ENCODE data around the gene RBM47. TPM values are rescaled to one million over a fixed set of nuclear protein-coding genes. Genes with fewer than 3 reads are reported as not detected.

RBM47 gene
- total RNA-seq, 1 donor from 2014 or later: 7.1 TPM

DNA sequence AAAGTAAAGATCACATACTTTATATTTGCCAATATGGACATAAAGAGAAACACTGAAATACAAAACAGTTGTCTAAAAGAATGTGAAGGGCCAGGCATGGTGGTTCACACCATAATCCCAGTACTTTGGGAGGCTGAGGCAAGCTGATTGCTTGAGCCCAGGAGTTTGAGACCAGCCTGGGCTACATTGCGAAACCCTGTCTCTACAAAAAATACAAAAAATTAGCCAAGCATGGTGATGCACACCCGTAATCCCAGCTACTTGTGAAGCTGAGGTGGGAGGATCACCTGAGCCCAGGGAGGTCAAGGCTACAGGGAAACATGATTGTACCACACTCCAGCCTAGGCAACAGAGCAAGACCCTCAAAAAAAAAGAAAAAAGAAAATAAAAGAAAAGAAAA lies 11.8 kb downstream of the RBM47 start:
- intact Hi-C loops (cut with DNase I): no loop called here
- no peaks in the 10 kb centered on the region for H3K9me3 ChIP-seq
- H3K27me3 ChIP-seq: no peaks in the 10 kb centered on the region
- no peak for DNase-seq (ENCODE audit: low spot score in 2 of 2)
- H3K27ac ChIP-seq: no peak overlapping the region
- TF ChIP-seq CTCF (IDR thresholded peaks at IDR 0.05): no peak
- no peak overlapping the region for H3K4me3 ChIP-seq
- H3K36me3 ChIP-seq: no peaks in the 10 kb centered on the region
- no peaks in the 10 kb centered on the region for H3K4me1 ChIP-seq

DNA sequence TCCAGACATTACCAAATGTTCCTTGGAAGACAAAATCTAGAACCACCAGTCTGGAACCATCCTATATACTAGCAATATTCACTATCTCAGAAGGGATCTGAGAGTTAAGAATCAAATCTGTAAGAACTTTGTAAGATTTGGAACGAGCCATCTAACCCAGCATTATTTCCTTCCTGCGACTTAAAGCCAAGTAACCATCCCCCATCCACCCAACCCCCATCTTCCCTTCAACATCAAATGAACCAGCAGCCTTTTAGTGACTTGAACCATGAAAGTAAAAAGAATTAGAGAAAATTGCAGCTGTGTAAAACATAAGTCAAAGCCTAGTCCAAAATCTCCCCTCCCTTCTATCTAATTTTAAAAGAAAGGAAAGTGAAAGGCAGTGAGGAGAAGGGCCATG lies 15.6 kb downstream of the RBM47 start:
- no peaks in the 10 kb centered on the region for H3K9me3 ChIP-seq
- H3K36me3 ChIP-seq: no peaks in the 10 kb centered on the region
- no peak overlapping the region for H3K4me3 ChIP-seq
- no peak overlapping the region for H3K27ac ChIP-seq
- no peak for DNase-seq (ENCODE audit: low spot score in 2 of 2)
- intact Hi-C loops (cut with DNase I): no loop called here
- H3K4me1 ChIP-seq: no peaks in the 10 kb centered on the region
- no peak for TF ChIP-seq CTCF (IDR thresholded peaks at IDR 0.05)
- H3K27me3 ChIP-seq: no peaks in the 10 kb centered on the region

DNA sequence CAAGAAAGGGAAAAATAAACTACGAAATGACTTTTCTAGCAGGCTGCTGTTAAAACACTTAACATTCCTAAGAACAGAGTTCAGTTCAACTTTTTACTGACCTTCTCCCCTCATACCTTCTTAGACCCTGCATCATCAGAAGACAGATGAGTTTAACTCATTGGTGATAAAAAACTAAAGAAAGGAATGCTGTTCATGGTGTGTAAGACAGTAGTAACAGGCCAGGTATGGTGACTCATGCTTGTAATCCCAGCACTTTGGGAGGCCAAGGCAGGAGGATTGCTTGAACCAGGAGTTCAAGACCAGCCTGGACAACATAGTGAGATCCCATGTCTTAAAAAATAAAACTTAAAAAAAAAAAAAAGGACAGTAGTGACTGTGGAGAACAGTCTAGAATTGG lies 16.2 kb downstream of the RBM47 start:
- H3K27ac ChIP-seq: no peak overlapping the region
- H3K9me3 ChIP-seq: no peaks in the 10 kb centered on the region
- no peaks in the 10 kb centered on the region for H3K4me1 ChIP-seq
- no peaks in the 10 kb centered on the region for H3K36me3 ChIP-seq
- DNase-seq (ENCODE audit: low spot score in 2 of 2): no peak
- no peak for TF ChIP-seq CTCF (IDR thresholded peaks at IDR 0.05)
- intact Hi-C loops (cut with DNase I): no loop called here
- no peak overlapping the region for H3K4me3 ChIP-seq
- H3K27me3 ChIP-seq: no peaks in the 10 kb centered on the region

GRCh38 chr4:40612831-40613230 lies 16.8 kb downstream of the RBM47 start:
- Histone ChIP-seq H3K36me3 (no peaks in the 10 kb centered on the region), H3K9me3 (no peaks in the 10 kb centered on the region), H3K4me3 (no peak overlapping the region), H3K27ac (no peak overlapping the region), H3K27me3 (no peaks in the 10 kb centered on the region), H3K4me1 (no peaks in the 10 kb centered on the region)
- DNase-seq (ENCODE audit: low spot score in 2 of 2): no peak
- intact Hi-C loops (cut with DNase I): no loop called here
- no peak for TF ChIP-seq CTCF (IDR thresholded peaks at IDR 0.05)

GRCh38 chr4:40612283-40612682 lies 17.4 kb downstream of the RBM47 start:
- Histone ChIP-seq H3K4me3 (no peak overlapping the region), H3K9me3 (no peaks in the 10 kb centered on the region), H3K36me3 (no peaks in the 10 kb centered on the region), H3K27ac (no peak overlapping the region), H3K4me1 (no peaks in the 10 kb centered on the region), H3K27me3 (no peaks in the 10 kb centered on the region)
- intact Hi-C loops (cut with DNase I): no loop called here
- no peak for TF ChIP-seq CTCF (IDR thresholded peaks at IDR 0.05)
- DNase-seq (ENCODE audit: low spot score in 2 of 2): no peak

DNA sequence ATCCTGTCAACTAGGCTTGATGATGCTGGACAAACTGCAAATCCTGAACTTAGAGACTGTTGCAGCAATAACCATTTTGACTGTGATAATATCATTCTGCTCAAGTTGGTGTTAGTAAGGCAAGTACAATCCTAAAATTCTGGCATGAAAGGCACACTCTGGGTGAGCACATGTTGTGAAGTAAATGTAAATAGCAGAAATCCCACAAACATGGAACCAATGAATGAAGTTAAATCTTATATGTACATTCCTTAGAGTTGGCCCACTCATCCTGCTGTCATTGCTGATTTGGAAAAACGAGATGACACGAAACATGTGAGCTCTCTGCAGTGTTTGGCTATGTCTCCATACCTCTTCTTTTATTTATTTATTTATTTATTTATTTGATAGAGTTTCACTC lies 21.0 kb downstream of the RBM47 start:
- Histone ChIP-seq H3K9me3 (no peaks in the 10 kb centered on the region), H3K4me3 (no peak overlapping the region), H3K4me1 (no peaks in the 10 kb centered on the region), H3K27ac (no peak overlapping the region), H3K36me3 (no peaks in the 10 kb centered on the region), H3K27me3 (no peaks in the 10 kb centered on the region)
- DNase-seq (ENCODE audit: low spot score in 2 of 2): no peak
- no peak for TF ChIP-seq CTCF (IDR thresholded peaks at IDR 0.05)
- intact Hi-C loops (cut with DNase I): no loop called here

Measured in ascending aorta (tissue), 2 donors.